ENCODE results near the gene SPATS2L. TPM values are rescaled to one million over a fixed set of nuclear protein-coding genes. Genes with fewer than 3 reads are reported as not detected.

Gene SPATS2L
- total and polyA plus RNA-seq, 2 donors, result 34.8 to 58.3 TPM

GRCh38 chr2:200426754-200427153, 120.3 kb downstream of the SPATS2L start:
- H3K9me3 ChIP-seq (ENCODE audit: control insufficient read depth in 2 of 2, insufficient read depth in 1 of 2, low read length in 1 of 2), result no peaks in the 10 kb centered on the region
- H3K27ac ChIP-seq (ENCODE audit: low read depth in 1 of 2, low read length in 1 of 2), result no peak overlapping the region
- WGBS, result 4% methylated on average over 1 of the region's 1 CpG
- peak in 5 of 9 donors; percentile 6 to 55 (median 21) for DNase-seq (ENCODE audit: low read depth in 6 of 9, low spot score in 9 of 9)
- peaks cover 0 to 4% of the 10 kb centered on the region in 2 donors for H3K4me1 ChIP-seq (ENCODE audit: control insufficient read depth in 2 of 2, insufficient read depth in 2 of 2, low read length in 2 of 2)
- H3K4me3 ChIP-seq (ENCODE audit: low read length in 2 of 2), result no peak overlapping the region
- no peaks in the 10 kb centered on the region for H3K27me3 ChIP-seq (ENCODE audit: control insufficient read depth in 2 of 2, insufficient read depth in 1 of 2, low read length in 1 of 2)
- no peaks in the 10 kb centered on the region for H3K36me3 ChIP-seq (ENCODE audit: control insufficient read depth in 2 of 2, insufficient read depth in 2 of 2, low read length in 1 of 2)

- 98% methylated on average over 6 of the region's 6 CpGs for WGBS
Measured at GRCh38 chr2:200428961-200429665, 122.6 kb downstream of the SPATS2L start.

GRCh38 chr2:200430017-200430416, 123.5 kb downstream of the SPATS2L start:
- Histone ChIP-seq H3K9me3 (ENCODE audit: control insufficient read depth in 2 of 2, insufficient read depth in 1 of 2, low read length in 1 of 2) (no peaks in the 10 kb centered on the region), H3K36me3 (ENCODE audit: control insufficient read depth in 2 of 2, insufficient read depth in 2 of 2, low read length in 1 of 2) (no peaks in the 10 kb centered on the region), H3K4me1 (ENCODE audit: control insufficient read depth in 2 of 2, insufficient read depth in 2 of 2, low read length in 2 of 2) (peaks cover 0 to 4% of the 10 kb centered on the region in 2 donors), H3K27ac (ENCODE audit: low read depth in 1 of 2, low read length in 1 of 2) (no peak overlapping the region), H3K27me3 (ENCODE audit: control insufficient read depth in 2 of 2, insufficient read depth in 1 of 2, low read length in 1 of 2) (no peaks in the 10 kb centered on the region), H3K4me3 (ENCODE audit: low read length in 2 of 2) (no peak overlapping the region)
- WGBS, result 97% methylated on average over 1 of the region's 1 CpG
- no peak for DNase-seq (ENCODE audit: low read depth in 6 of 9, low spot score in 9 of 9)

More at GRCh38 chr2:200428961-200429665, 122.6 kb downstream of the SPATS2L start:
- H3K4me1 ChIP-seq (ENCODE audit: control insufficient read depth in 2 of 2, insufficient read depth in 2 of 2, low read length in 2 of 2), result peaks cover 0 to 4% of the 10 kb centered on the region in 2 donors
- H3K9me3 ChIP-seq (ENCODE audit: control insufficient read depth in 2 of 2, insufficient read depth in 1 of 2, low read length in 1 of 2), result no peaks in the 10 kb centered on the region
- DNase-seq (ENCODE audit: low read depth in 6 of 9, low spot score in 9 of 9), result no peak
- no peaks in the 10 kb centered on the region for H3K27me3 ChIP-seq (ENCODE audit: control insufficient read depth in 2 of 2, insufficient read depth in 1 of 2, low read length in 1 of 2)
- H3K36me3 ChIP-seq (ENCODE audit: control insufficient read depth in 2 of 2, insufficient read depth in 2 of 2, low read length in 1 of 2), result no peaks in the 10 kb centered on the region
- no peak overlapping the region for H3K4me3 ChIP-seq (ENCODE audit: low read length in 2 of 2)
- H3K27ac ChIP-seq (ENCODE audit: low read depth in 1 of 2, low read length in 1 of 2), result no peak overlapping the region

- no peaks in the 10 kb centered on the region for H3K27me3 ChIP-seq (ENCODE audit: control insufficient read depth in 2 of 2, insufficient read depth in 1 of 2, low read length in 1 of 2)
- no peak overlapping the region for H3K4me3 ChIP-seq (ENCODE audit: low read length in 2 of 2)
- DNase-seq (ENCODE audit: low read depth in 6 of 9, low spot score in 9 of 9), result no peak
- H3K9me3 ChIP-seq (ENCODE audit: control insufficient read depth in 2 of 2, insufficient read depth in 1 of 2, low read length in 1 of 2), result no peaks in the 10 kb centered on the region
- no peaks in the 10 kb centered on the region for H3K4me1 ChIP-seq (ENCODE audit: control insufficient read depth in 2 of 2, insufficient read depth in 2 of 2, low read length in 2 of 2)
- no peaks in the 10 kb centered on the region for H3K36me3 ChIP-seq (ENCODE audit: control insufficient read depth in 2 of 2, insufficient read depth in 2 of 2, low read length in 1 of 2)
- no peak overlapping the region for H3K27ac ChIP-seq (ENCODE audit: low read depth in 1 of 2, low read length in 1 of 2)
- 98% methylated on average over 1 of the region's 1 CpG for WGBS
Measured at GRCh38 chr2:200431996-200432705, 125.7 kb downstream of the SPATS2L start.

GRCh38 chr2:200435379-200435778, 128.9 kb downstream of the SPATS2L start:
- Histone ChIP-seq H3K9me3 (ENCODE audit: control insufficient read depth in 2 of 2, insufficient read depth in 1 of 2, low read length in 1 of 2) (no peaks in the 10 kb centered on the region), H3K4me3 (ENCODE audit: low read length in 2 of 2) (no peak overlapping the region), H3K36me3 (ENCODE audit: control insufficient read depth in 2 of 2, insufficient read depth in 2 of 2, low read length in 1 of 2) (no peaks in the 10 kb centered on the region), H3K27ac (ENCODE audit: low read depth in 1 of 2, low read length in 1 of 2) (no peak overlapping the region), H3K4me1 (ENCODE audit: control insufficient read depth in 2 of 2, insufficient read depth in 2 of 2, low read length in 2 of 2) (no peaks in the 10 kb centered on the region), H3K27me3 (ENCODE audit: control insufficient read depth in 2 of 2, insufficient read depth in 1 of 2, low read length in 1 of 2) (no peaks in the 10 kb centered on the region)
- no peak for DNase-seq (ENCODE audit: low read depth in 6 of 9, low spot score in 9 of 9)
- 96% methylated on average over 4 of the region's 4 CpGs for WGBS

- 90% methylated on average over 1 of the region's 1 CpG for WGBS
- H3K4me1 ChIP-seq (ENCODE audit: control insufficient read depth in 2 of 2, insufficient read depth in 2 of 2, low read length in 2 of 2), result no peaks in the 10 kb centered on the region
- no peaks in the 10 kb centered on the region for H3K27me3 ChIP-seq (ENCODE audit: control insufficient read depth in 2 of 2, insufficient read depth in 1 of 2, low read length in 1 of 2)
- no peaks in the 10 kb centered on the region for H3K36me3 ChIP-seq (ENCODE audit: control insufficient read depth in 2 of 2, insufficient read depth in 2 of 2, low read length in 1 of 2)
- H3K27ac ChIP-seq (ENCODE audit: low read depth in 1 of 2, low read length in 1 of 2), result no peak overlapping the region
- no peaks in the 10 kb centered on the region for H3K9me3 ChIP-seq (ENCODE audit: control insufficient read depth in 2 of 2, insufficient read depth in 1 of 2, low read length in 1 of 2)
- H3K4me3 ChIP-seq (ENCODE audit: low read length in 2 of 2), result no peak overlapping the region
- no peak for DNase-seq (ENCODE audit: low read depth in 6 of 9, low spot score in 9 of 9)
Measured at GRCh38 chr2:200438251-200438650, 131.8 kb downstream of the SPATS2L start.

- Histone ChIP-seq H3K27ac (ENCODE audit: low read depth in 1 of 2, low read length in 1 of 2) (no peak overlapping the region), H3K4me3 (ENCODE audit: low read length in 2 of 2) (no peak overlapping the region), H3K36me3 (ENCODE audit: control insufficient read depth in 2 of 2, insufficient read depth in 2 of 2, low read length in 1 of 2) (no peaks in the 10 kb centered on the region), H3K9me3 (ENCODE audit: control insufficient read depth in 2 of 2, insufficient read depth in 1 of 2, low read length in 1 of 2) (no peaks in the 10 kb centered on the region), H3K4me1 (ENCODE audit: control insufficient read depth in 2 of 2, insufficient read depth in 2 of 2, low read length in 2 of 2) (no peaks in the 10 kb centered on the region), H3K27me3 (ENCODE audit: control insufficient read depth in 2 of 2, insufficient read depth in 1 of 2, low read length in 1 of 2) (no peaks in the 10 kb centered on the region)
- no peak for DNase-seq (ENCODE audit: low read depth in 6 of 9, low spot score in 9 of 9)
- whole genome bisulfite sequencing, result 98% methylated on average over 1 of the region's 1 CpG
Measured at GRCh38 chr2:200438846-200439245, 132.4 kb downstream of the SPATS2L start.

- Histone ChIP-seq H3K4me3 (ENCODE audit: low read length in 2 of 2) (no peak overlapping the region), H3K27me3 (ENCODE audit: control insufficient read depth in 2 of 2, insufficient read depth in 1 of 2, low read length in 1 of 2) (no peaks in the 10 kb centered on the region), H3K27ac (ENCODE audit: low read depth in 1 of 2, low read length in 1 of 2) (no peak overlapping the region), H3K4me1 (ENCODE audit: control insufficient read depth in 2 of 2, insufficient read depth in 2 of 2, low read length in 2 of 2) (no peaks in the 10 kb centered on the region), H3K36me3 (ENCODE audit: control insufficient read depth in 2 of 2, insufficient read depth in 2 of 2, low read length in 1 of 2) (no peaks in the 10 kb centered on the region), H3K9me3 (ENCODE audit: control insufficient read depth in 2 of 2, insufficient read depth in 1 of 2, low read length in 1 of 2) (no peaks in the 10 kb centered on the region)
- no peak for DNase-seq (ENCODE audit: low read depth in 6 of 9, low spot score in 9 of 9)
- WGBS, result 98% methylated on average over 5 of the region's 5 CpGs
Measured at GRCh38 chr2:200439981-200440380, 133.5 kb downstream of the SPATS2L start.

GRCh38 chr2:200442471-200442870, 136.0 kb downstream of the SPATS2L start:
- Histone ChIP-seq H3K4me3 (ENCODE audit: low read length in 2 of 2) (no peak overlapping the region), H3K27ac (ENCODE audit: low read depth in 1 of 2, low read length in 1 of 2) (no peak overlapping the region), H3K36me3 (ENCODE audit: control insufficient read depth in 2 of 2, insufficient read depth in 2 of 2, low read length in 1 of 2) (no peaks in the 10 kb centered on the region), H3K27me3 (ENCODE audit: control insufficient read depth in 2 of 2, insufficient read depth in 1 of 2, low read length in 1 of 2) (no peaks in the 10 kb centered on the region), H3K9me3 (ENCODE audit: control insufficient read depth in 2 of 2, insufficient read depth in 1 of 2, low read length in 1 of 2) (no peaks in the 10 kb centered on the region), H3K4me1 (ENCODE audit: control insufficient read depth in 2 of 2, insufficient read depth in 2 of 2, low read length in 2 of 2) (no peaks in the 10 kb centered on the region)
- 95% methylated on average over 1 of the region's 1 CpG for WGBS
- no peak for DNase-seq (ENCODE audit: low read depth in 6 of 9, low spot score in 9 of 9)
